BLaER1 (cell line): ENCODE measurements around the gene OLFML2A.

Source experiments
- H3K27ac ChIP-seq: shearing (Covaris generic); formaldehyde crosslinking; 2 replicates; pipeline ENCODE4 v1.8.1; 2022
- H3K27me3 ChIP-seq: shearing (Covaris generic); formaldehyde crosslinking; 2 replicates; pipeline ENCODE4 v1.8.1; 2022
- H3K36me3 ChIP-seq: shearing (Covaris generic); formaldehyde crosslinking; 2 replicates; pipeline ENCODE4 v1.8.1; 2022
- H3K4me1 ChIP-seq: shearing (Covaris generic); formaldehyde crosslinking; 2 replicates; pipeline ENCODE4 v1.8.1; 2022
- H3K4me2 ChIP-seq: shearing (Covaris generic); formaldehyde crosslinking; 2 replicates; pipeline ENCODE4 v1.8.1; 2022
- H3K4me3 ChIP-seq: shearing (Covaris generic); formaldehyde crosslinking; 2 replicates; pipeline ENCODE4 v1.8.1; 2022
- H3K9ac ChIP-seq: shearing (Covaris generic); formaldehyde crosslinking; 2 replicates; pipeline ENCODE4 v1.8.1; 2022
- H3K9me3 ChIP-seq: shearing (Covaris generic); formaldehyde crosslinking; 2 replicates; pipeline ENCODE4 v1.8.1; 2022
- H4K20me1 ChIP-seq: shearing (Covaris generic); formaldehyde crosslinking; 2 replicates; pipeline ENCODE4 v1.8.1; 2022
- Cebpa-rat ChIP-seq: shearing (Covaris generic); IDR thresholded peaks from 2 replicates; pipeline ENCODE4 v1.8.1; 2022

OLFML2A gene

DNA sequence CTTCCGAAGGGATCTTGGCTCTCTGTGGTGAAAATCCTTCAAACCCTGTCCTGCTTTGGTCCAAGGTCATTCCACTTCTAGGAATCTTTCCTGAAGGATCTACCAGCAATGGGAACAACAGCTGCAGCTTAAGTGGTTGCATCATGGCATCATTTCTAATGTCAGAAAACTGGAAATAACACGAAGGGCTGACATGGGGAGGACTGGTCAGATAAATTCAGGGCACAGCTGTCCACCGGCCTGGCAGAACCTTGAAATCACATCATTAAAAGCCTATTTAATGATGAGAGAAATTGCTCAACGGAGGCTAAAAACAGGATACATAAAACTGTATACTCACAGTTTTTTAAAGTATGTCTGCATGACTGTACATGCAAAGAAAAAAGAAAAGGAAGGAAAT, 28.3 kb downstream of the OLFML2A start:
- H3K4me2 ChIP-seq: no peak overlapping the region
- TF ChIP-seq Cebpa-rat: no peak
- no peak overlapping the region for H3K9ac ChIP-seq
- H3K27me3 ChIP-seq: no peaks in the 10 kb centered on the region
- H3K36me3 ChIP-seq: no peaks in the 10 kb centered on the region
- H3K4me1 ChIP-seq: peaks cover 28% of the 10 kb centered on the region
- no peaks in the 10 kb centered on the region for H4K20me1 ChIP-seq
- H3K4me3 ChIP-seq: no peak overlapping the region
- no peak overlapping the region for H3K27ac ChIP-seq
- H3K9me3 ChIP-seq: no peaks in the 10 kb centered on the region

DNA sequence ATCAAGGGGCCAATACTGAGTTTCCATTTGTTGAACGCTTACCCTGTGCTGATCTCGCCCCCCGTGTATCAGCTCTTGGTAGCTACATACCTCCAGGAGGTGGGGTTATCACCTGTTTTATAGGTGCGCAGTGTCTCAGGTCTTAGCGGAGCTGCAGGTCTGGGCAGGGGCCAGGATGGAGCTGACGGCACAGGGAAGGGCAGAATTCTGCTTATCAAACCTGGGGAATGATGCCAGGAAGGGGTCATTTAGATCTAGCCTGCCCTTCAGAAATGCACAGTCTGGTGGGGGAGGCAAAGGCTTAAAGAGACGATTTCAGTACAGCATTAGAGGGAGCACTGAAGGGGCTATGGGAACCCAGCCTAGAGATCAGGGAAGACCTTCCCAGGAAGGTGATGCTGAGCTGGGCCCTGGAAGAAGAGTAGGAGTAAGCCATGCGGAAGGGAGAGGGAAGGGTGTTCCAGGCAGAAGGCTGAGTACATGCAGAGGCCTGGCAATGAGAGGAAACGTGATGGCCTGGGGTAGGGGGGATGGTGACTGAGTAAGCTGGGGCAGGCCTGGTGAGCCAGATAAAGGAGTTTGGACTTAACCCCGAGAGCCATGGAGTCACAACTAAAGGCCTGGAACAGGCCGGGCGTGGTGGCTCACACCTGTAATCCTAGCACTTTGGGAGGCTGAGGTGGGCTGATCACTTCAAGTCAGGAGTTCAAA, 31.5 kb downstream of the OLFML2A start:
- Histone ChIP-seq H3K4me3 (no peak overlapping the region), H3K36me3 (no peaks in the 10 kb centered on the region), H3K4me1 (no peaks in the 10 kb centered on the region; the same call in 1 of the 2 replicates), H3K4me2 (no peak overlapping the region), H3K27me3 (no peaks in the 10 kb centered on the region), H4K20me1 (no peaks in the 10 kb centered on the region), H3K9ac (no peak overlapping the region), H3K9me3 (no peaks in the 10 kb centered on the region), H3K27ac (no peak overlapping the region)
- TF ChIP-seq Cebpa-rat: no peak

DNA sequence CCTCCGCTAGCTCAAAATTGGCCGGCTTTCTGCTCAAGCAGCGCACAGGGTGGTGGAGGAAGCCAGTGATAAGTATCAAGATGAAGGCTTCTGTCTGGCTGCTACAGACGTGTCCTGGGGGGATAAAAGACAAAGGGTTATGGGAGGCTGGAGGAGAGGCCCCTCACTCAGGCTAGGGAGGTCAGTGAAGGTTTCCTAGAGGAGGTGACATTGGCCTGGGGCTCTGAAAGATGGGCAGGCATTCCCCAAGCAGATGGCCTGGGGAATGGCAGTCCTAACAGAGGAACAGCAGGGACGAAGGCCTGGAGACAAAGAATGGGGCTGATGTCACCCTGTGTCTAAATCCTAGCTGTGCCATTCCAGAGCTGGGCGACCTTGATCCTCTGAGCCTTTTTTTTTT, 32.3 kb downstream of the OLFML2A start:
- Histone ChIP-seq H3K27ac (no peak overlapping the region), H3K9me3 (no peaks in the 10 kb centered on the region), H3K27me3 (no peaks in the 10 kb centered on the region), H3K4me2 (no peak overlapping the region), H3K36me3 (no peaks in the 10 kb centered on the region), H3K9ac (no peak overlapping the region), H3K4me1 (no peaks in the 10 kb centered on the region), H4K20me1 (no peaks in the 10 kb centered on the region), H3K4me3 (no peak overlapping the region)
- TF ChIP-seq Cebpa-rat: no peak

DNA sequence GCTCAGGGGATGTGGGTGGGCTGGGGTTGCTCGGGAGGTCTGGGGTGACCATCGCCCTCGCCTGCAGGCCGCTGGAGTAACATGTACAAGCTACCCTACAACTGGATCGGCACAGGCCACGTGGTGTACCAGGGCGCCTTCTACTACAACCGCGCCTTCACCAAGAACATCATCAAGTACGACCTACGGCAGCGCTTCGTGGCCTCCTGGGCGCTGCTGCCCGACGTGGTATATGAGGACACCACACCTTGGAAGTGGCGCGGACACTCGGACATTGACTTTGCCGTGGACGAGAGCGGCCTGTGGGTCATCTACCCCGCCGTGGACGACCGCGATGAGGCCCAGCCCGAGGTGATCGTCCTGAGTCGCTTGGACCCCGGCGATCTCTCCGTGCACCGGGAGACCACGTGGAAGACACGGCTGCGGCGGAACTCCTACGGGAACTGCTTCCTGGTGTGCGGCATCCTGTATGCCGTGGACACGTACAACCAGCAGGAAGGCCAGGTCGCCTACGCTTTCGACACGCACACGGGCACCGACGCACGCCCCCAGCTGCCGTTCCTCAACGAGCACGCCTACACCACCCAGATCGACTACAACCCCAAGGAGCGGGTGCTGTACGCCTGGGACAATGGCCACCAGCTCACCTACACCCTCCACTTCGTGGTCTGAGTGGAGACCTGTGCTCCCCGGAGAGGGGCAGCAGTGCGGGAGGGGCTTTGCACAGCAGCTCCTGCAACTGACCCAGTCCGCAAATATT, 33.0 kb downstream of the OLFML2A start:
- Histone ChIP-seq H3K9me3 (no peaks in the 10 kb centered on the region), H3K4me2 (no peak overlapping the region), H3K27me3 (no peaks in the 10 kb centered on the region), H3K27ac (no peak overlapping the region), H3K4me1 (no peaks in the 10 kb centered on the region), H3K36me3 (no peaks in the 10 kb centered on the region), H4K20me1 (no peaks in the 10 kb centered on the region), H3K9ac (no peak overlapping the region), H3K4me3 (no peak overlapping the region)
- no peak for TF ChIP-seq Cebpa-rat

DNA sequence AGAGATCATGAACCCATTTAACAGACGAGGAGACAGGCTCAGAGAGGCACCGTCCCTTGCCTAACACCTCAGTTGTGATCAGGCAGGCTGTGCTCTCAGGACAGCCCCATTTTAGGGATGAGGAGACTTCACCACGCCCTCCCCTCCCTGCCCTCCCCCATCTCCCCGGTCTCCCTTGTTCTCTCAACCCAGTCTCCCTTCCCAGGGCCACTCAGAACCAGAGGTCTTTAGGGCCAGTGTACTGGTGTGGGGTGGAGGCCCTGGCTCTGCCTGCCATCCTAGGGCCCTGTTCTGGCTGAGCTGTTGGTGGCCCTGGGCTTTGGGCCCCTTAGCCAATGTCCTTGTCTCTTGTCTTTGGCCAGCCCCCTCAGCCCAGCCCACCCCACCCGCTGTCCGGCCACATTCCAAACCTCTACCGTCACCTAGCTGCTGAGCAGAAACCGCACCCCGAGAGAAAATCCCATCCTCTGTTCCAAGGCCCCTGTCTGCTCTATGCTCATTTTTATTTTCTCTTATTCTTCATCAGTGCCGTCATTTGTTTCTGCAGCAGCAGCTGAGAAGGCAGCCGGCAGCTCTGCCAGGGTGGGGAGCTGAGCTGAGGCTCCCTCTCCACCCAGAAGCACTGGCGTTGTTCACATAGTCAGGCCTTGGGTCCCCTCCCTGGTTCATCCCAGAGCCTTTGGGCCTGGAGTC, 33.9 kb downstream of the OLFML2A start:
- Histone ChIP-seq H4K20me1 (no peaks in the 10 kb centered on the region), H3K4me3 (no peak overlapping the region), H3K4me2 (no peak overlapping the region), H3K4me1 (no peaks in the 10 kb centered on the region), H3K27me3 (no peaks in the 10 kb centered on the region), H3K36me3 (no peaks in the 10 kb centered on the region), H3K27ac (no peak overlapping the region), H3K9ac (no peak overlapping the region), H3K9me3 (no peaks in the 10 kb centered on the region)
- TF ChIP-seq Cebpa-rat: no peak

- TF ChIP-seq Cebpa-rat: no peak
- Histone ChIP-seq H4K20me1 (no peaks in the 10 kb centered on the region), H3K4me3 (no peak overlapping the region), H3K27ac (no peak overlapping the region), H3K9ac (no peak overlapping the region), H3K27me3 (no peaks in the 10 kb centered on the region), H3K9me3 (no peaks in the 10 kb centered on the region), H3K4me2 (no peak overlapping the region), H3K36me3 (no peaks in the 10 kb centered on the region), H3K4me1 (no peaks in the 10 kb centered on the region)
Observed at GRCh38 chr9:124812441-124812876, 35.5 kb downstream of the OLFML2A start.

DNA sequence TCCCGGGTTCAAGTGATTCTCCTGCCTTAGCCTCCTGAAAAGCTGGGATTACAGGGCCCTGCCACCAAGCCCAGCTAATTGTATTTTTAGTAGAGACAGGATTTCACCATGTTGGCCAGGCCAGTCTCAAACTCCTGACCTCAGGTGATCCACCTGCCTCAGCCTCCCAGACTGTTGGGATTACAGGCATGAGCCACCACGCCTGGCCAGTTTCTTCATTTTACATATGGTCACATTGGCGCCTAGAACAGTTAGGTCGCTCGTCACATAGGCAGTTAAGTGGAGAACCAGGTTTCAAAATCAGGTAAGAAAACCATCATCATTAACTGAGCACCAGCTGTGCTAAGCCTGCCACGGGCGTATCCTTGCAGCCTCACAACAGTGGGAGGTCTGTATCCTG, 36.1 kb downstream of the OLFML2A start:
- Histone ChIP-seq H3K4me1 (no peaks in the 10 kb centered on the region), H3K4me2 (no peak overlapping the region), H3K27ac (no peak overlapping the region), H3K27me3 (no peaks in the 10 kb centered on the region), H3K36me3 (no peaks in the 10 kb centered on the region), H3K9me3 (no peaks in the 10 kb centered on the region), H4K20me1 (no peaks in the 10 kb centered on the region), H3K9ac (no peak overlapping the region), H3K4me3 (no peak overlapping the region)
- no peak for TF ChIP-seq Cebpa-rat

DNA sequence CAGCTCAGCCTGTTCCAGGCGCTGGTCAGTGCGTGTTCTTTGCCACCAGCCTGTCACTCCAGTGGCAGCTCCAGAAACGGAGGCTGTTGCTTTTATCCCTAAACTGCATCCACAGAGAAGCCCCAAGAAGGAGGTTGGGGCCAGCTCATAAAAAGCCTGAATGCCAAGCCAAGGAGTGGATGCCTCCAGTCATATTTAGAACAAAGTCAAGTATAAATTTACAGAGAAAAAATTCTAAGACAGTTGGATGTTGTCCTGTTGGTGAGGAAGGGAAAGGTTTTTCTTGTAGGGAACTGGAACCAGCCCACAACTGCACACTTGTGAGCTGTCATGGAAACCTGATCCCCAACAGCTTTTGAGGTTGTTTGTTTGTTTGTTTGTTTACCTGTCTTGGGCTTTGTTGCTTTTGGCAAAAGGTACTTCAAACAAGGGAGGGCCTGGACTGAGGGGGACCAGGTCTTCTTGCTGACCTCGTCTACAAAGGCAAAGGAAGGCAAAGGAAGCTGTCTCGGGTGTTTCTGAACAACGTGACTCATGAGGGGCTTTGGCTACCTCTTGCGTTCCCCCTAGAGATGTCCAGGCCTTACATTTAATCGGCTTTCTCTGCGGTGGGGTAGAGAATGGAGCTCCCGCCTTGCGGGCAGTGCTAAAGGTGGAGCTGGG, 36.7 kb downstream of the OLFML2A start:
- TF ChIP-seq Cebpa-rat: no peak

DNA sequence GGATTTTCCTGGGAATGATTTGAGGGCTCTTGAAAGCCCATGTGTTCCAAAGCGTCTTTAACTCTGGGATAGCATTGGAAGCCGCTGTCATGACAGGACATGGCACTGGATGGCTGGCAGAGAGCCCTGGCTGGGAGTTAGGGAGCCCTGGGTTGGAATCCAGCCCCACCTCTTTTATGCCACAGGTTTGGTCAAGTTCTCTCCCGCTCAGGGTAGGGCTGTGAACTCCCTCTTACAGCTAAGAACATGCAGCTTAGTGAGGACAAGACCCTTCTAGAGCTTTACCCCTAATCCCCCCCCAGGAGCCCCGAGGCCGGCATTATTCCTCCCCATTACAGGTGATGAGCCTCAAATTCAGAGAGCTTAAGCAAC, 37.2 kb downstream of the OLFML2A start:
- Histone ChIP-seq H3K9me3 (no peaks in the 10 kb centered on the region), H3K9ac (no peak overlapping the region), H3K27me3 (no peaks in the 10 kb centered on the region), H4K20me1 (no peaks in the 10 kb centered on the region), H3K36me3 (no peaks in the 10 kb centered on the region), H3K4me3 (no peak overlapping the region), H3K4me2 (no peak overlapping the region), H3K4me1 (no peaks in the 10 kb centered on the region), H3K27ac (no peak overlapping the region)
- TF ChIP-seq Cebpa-rat: no peak

More for the DNA sequence above, 36.7 kb downstream of the OLFML2A start:
- Histone ChIP-seq H3K4me2 (no peak overlapping the region), H4K20me1 (no peaks in the 10 kb centered on the region), H3K27me3 (no peaks in the 10 kb centered on the region), H3K4me1 (no peaks in the 10 kb centered on the region), H3K4me3 (no peak overlapping the region), H3K9ac (no peak overlapping the region), H3K36me3 (no peaks in the 10 kb centered on the region), H3K9me3 (no peaks in the 10 kb centered on the region), H3K27ac (no peak overlapping the region)
